Measurements from ENCODE around the gene PTPRH. TPM values are rescaled to one million over a fixed set of nuclear protein-coding genes. Genes with fewer than 3 reads are reported as not detected.

Gene PTPRH
- total RNA-seq, 4 donors from 2014 or later, result 1.2 to 3.9 (median 2.1) TPM

DNA sequence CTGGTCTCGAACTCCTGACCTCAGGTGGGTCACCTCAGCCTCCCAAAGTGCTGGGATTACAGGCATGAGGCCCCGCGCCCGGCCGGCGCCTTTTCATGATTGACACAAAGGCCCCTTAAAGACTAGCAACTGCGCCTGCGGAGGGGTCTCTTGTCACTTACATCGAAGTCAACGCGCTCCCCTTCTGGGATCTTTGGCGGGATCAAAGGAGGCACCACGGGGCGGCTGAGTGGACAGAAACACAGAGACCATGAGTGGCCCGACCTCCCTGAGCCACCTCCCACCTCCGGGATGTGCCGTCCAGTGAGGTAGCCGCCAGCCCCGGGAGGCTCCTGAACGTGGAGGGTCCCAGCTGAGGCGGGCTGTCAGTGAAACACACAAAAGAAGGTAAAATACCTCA is 67.6 kb downstream of the PTPRH start:
- no peaks in the 10 kb centered on the region for H3K36me3 ChIP-seq
- no peak for DNase-seq (ENCODE audit: low spot score in 2 of 2)
- TF ChIP-seq POLR2A (IDR thresholded peaks at IDR 0.05), result no peak
- TF ChIP-seq EP300 (IDR thresholded peaks at IDR 0.05), result no peak
- TF ChIP-seq, protein P1, sequence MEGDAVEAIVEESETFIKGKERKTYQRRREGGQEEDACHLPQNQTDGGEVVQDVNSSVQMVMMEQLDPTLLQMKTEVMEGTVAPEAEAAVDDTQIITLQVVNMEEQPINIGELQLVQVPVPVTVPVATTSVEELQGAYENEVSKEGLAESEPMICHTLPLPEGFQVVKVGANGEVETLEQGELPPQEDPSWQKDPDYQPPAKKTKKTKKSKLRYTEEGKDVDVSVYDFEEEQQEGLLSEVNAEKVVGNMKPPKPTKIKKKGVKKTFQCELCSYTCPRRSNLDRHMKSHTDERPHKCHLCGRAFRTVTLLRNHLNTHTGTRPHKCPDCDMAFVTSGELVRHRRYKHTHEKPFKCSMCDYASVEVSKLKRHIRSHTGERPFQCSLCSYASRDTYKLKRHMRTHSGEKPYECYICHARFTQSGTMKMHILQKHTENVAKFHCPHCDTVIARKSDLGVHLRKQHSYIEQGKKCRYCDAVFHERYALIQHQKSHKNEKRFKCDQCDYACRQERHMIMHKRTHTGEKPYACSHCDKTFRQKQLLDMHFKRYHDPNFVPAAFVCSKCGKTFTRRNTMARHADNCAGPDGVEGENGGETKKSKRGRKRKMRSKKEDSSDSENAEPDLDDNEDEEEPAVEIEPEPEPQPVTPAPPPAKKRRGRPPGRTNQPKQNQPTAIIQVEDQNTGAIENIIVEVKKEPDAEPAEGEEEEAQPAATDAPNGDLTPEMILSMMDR (IDR thresholded peaks at IDR 0.05), result no peak
- no peak overlapping the region for H3K4me3 ChIP-seq
- no peaks in the 10 kb centered on the region for H3K9me3 ChIP-seq
- H3K27me3 ChIP-seq, result peaks cover 2 to 90% of the 10 kb centered on the region in 2 donors
- no peak overlapping the region for H3K27ac ChIP-seq
- peaks cover 0 to 17% (median 0%) of the 10 kb centered on the region in 4 donors for H3K4me1 ChIP-seq
- 18 to 21% methylated on average over 21 of the region's 21 CpGs for WGBS, 2 donors

DNA sequence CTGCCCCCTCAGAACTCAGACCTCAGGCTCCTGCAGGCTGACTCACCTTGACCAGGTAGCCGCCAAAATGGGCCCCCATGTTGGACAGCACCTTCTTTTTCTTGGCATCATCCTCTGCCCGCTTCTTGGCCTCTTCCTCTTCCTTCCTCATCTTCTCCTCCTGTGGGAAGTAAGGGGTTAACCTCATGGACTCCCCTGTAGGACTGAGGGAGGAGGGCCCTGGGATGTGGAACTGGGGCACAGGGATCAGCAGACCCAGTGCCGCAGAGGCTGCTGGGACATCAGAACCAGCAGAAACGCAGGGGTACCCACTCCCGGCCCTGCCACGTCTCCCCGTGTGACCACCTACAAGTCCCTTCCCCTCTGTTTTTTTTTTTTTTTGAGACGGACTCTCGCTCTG is 71.4 kb downstream of the PTPRH start:
- Histone ChIP-seq H3K4me1 (peaks cover 0 to 5% (median 0%) of the 10 kb centered on the region in 4 donors), H3K36me3 (no peaks in the 10 kb centered on the region), H3K9me3 (no peaks in the 10 kb centered on the region), H3K27ac (no peak overlapping the region), H3K4me3 (no peak overlapping the region), H3K27me3 (peaks cover 2 to 87% of the 10 kb centered on the region in 2 donors)
- TF ChIP-seq, protein P1 (IDR thresholded peaks at IDR 0.05), result no peak
- TF ChIP-seq EP300 (IDR thresholded peaks at IDR 0.05), result no peak
- no peak for TF ChIP-seq POLR2A (IDR thresholded peaks at IDR 0.05)
- WGBS, 2 donors, result 39 to 41% methylated on average over 9 of the region's 9 CpGs
- no peak for DNase-seq (ENCODE audit: low spot score in 2 of 2)

DNA sequence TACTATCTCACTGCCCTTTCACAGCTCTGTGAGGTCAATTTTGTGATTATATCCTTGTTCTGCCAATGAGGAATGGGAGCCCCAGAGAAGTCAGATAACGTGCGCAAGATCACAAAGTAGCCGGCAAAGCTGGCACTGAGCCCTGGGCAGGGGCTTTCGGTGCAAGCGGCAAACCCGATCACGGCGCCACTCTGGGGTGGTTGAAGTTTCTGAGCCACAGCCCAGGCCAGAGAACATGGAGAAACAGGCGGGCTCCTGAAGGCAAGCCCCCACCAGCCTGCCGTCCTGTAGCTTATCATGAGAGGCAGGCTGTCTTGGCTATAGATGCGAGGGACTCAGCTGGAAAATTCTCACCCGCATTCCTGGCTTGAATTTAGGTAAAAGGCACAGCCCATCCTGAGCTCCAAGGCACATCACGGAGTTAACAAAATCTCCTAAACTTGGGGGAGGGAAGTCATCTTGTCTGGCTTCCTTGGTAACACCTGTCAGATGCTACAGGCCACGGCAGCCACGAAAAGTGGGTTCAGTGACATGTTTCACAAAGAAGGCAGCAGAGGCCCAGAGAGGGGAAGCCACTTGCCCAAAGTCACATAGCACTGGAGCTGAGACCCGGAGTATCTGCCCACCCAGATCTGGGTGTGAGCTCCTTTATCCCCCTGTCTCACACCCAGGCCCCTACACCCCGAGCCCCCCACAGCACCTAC is 72.8 kb downstream of the PTPRH start:
- TF ChIP-seq POLR2A (IDR thresholded peaks at IDR 0.05), result no peak
- no peak for TF ChIP-seq EP300 (IDR thresholded peaks at IDR 0.05)
- TF ChIP-seq, protein P1 (IDR thresholded peaks at IDR 0.05), result no peak
- Histone ChIP-seq H3K4me3 (no peak overlapping the region), H3K9me3 (no peaks in the 10 kb centered on the region), H3K36me3 (no peaks in the 10 kb centered on the region), H3K27me3 (peaks cover 0 to 87% of the 10 kb centered on the region in 2 donors), H3K27ac (no peak overlapping the region), H3K4me1 (peaks cover 0 to 10% (median 0%) of the 10 kb centered on the region in 4 donors)
- DNase-seq (ENCODE audit: low spot score in 2 of 2), result no peak
- WGBS, 2 donors, result 82% methylated on average over 17 of the region's 17 CpGs

- 0 to 20% methylated on average over 2 to 3 of the region's 3 CpGs for WGBS, 2 donors
- no peak for DNase-seq (ENCODE audit: low spot score in 2 of 2)
- Histone ChIP-seq H3K27me3 (peaks cover 0 to 81% of the 10 kb centered on the region in 2 donors), H3K4me1 (peaks cover 0 to 6% (median 0%) of the 10 kb centered on the region in 4 donors), H3K36me3 (no peaks in the 10 kb centered on the region), H3K9me3 (no peaks in the 10 kb centered on the region), H3K4me3 (no peak overlapping the region), H3K27ac (no peak overlapping the region)
- TF ChIP-seq POLR2A (IDR thresholded peaks at IDR 0.05) (no peak), EP300 (IDR thresholded peaks at IDR 0.05) (no peak)
- TF ChIP-seq, protein P1 (IDR thresholded peaks at IDR 0.05), result no peak
Measured at GRCh38 chr19:55134736-55135135, 74.6 kb downstream of the PTPRH start.

DNA sequence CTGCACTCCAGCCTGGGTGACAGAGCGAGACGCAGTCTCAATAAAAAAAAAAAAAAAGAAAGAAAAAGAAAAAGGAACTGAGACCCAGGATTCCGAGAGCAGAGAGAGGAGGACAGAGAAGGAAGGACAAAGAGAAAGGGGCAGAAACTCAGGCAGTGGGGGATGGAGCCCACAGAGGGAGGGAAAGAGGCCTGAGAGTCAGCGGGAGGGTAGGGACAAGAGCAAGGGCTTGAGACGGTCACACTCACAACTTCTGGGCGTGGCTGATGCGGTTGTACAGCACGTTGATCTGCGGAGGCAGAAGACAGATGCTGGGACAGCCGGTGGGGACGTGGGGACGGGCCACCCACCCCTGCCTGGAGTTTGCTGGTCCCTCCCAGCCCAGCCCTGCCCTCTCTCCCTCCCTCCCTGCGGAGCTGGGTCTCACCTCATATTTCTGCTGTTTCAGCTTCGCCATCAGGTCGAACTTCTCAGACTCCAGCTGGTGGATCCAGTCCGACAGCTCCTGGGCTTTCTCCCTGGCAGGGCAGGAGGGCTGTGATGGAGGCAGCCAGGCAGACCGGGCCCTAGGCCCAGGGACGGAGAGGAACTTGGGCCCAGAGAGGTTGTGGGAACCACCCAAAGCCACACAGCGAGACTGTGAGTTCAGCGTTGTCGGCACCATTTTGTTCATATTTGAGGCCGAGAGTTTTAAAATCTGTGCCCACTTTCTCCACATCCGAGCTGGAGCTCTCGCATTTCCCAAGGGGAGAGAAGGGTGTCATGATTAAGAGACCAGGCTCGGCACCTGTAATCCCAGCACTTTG is 75.5 kb downstream of the PTPRH start:
- no peaks in the 10 kb centered on the region for H3K9me3 ChIP-seq
- DNase-seq (ENCODE audit: low spot score in 2 of 2), result no peak
- peaks cover 0 to 6% (median 0%) of the 10 kb centered on the region in 4 donors for H3K4me1 ChIP-seq
- 57 to 60% methylated on average over 22 to 25 of the region's 25 CpGs for WGBS, 2 donors
- TF ChIP-seq POLR2A (IDR thresholded peaks at IDR 0.05) (no peak), EP300 (IDR thresholded peaks at IDR 0.05) (no peak)
- TF ChIP-seq, protein P1 (IDR thresholded peaks at IDR 0.05), result no peak
- peaks cover 0 to 84% of the 10 kb centered on the region in 2 donors for H3K27me3 ChIP-seq
- H3K27ac ChIP-seq, result no peak overlapping the region
- H3K4me3 ChIP-seq, result no peak overlapping the region
- no peaks in the 10 kb centered on the region for H3K36me3 ChIP-seq
